OCI-LY1 (cell line): ENCODE data around the gene SCN10A.

ENCODE experiments used
- H2AFZ ChIP-seq: fragments of 200-600 bp; sonication (generic), shearing (Covaris generic); 2 replicates; pipeline ENCODE4 v1.6.0; 2014; ENCODE audit warnings: antibody characterized with exemption, mild to moderate bottlenecking, low read length
- H3F3A ChIP-seq: fragments of 200-600 bp; sonication (generic), shearing (Covaris generic); 2 replicates; pipeline ENCODE4 v1.6.0; 2014; ENCODE audit warnings: mild to moderate bottlenecking, antibody characterized with exemption, low read length, moderate library complexity; ENCODE audit not compliant: insufficient read depth
- H3K27ac ChIP-seq: fragments of 200-600 bp; sonication (generic); 2 replicates; pipeline ENCODE4 v1.5.1; 2014; ENCODE audit warnings: low read length, mixed run types, mild to moderate bottlenecking, low read depth; ENCODE audit not compliant: poor library complexity, severe bottlenecking
- H3K27me3 ChIP-seq: fragments of 200-600 bp; sonication (generic); 2 replicates; pipeline ENCODE4 v1.6.0; 2014; ENCODE audit warnings: antibody characterized with exemption, mild to moderate bottlenecking, low read length, moderate library complexity; ENCODE audit not compliant: insufficient read depth
- H3K36me3 ChIP-seq: fragments of 200-600 bp; sonication (generic); 2 replicates; pipeline ENCODE4 v1.6.1; 2014; ENCODE audit warnings: mild to moderate bottlenecking, antibody characterized with exemption, low read length, moderate library complexity, mixed read lengths; ENCODE audit not compliant: insufficient read depth
- H3K4me1 ChIP-seq: fragments of 200-600 bp; sonication (generic); 2 replicates; pipeline ENCODE4 v1.5.1; 2014; ENCODE audit warnings: mild to moderate bottlenecking, low read length, moderate library complexity; ENCODE audit not compliant: insufficient read depth, severe bottlenecking
- H3K4me2 ChIP-seq: fragments of 200-600 bp; sonication (generic), shearing (Covaris generic); 2 replicates; pipeline ENCODE4 v1.6.1; 2014; ENCODE audit warnings: low read length
- H3K4me3 ChIP-seq: fragments of 200-600 bp; sonication (generic); 2 replicates; pipeline ENCODE4 v1.5.1; 2014; ENCODE audit warnings: low read length, low read depth, mild to moderate bottlenecking, mixed read lengths; ENCODE audit not compliant: poor library complexity, severe bottlenecking
- H3K79me2 ChIP-seq: fragments of 200-600 bp; shearing (Covaris generic); 2 replicates; pipeline ENCODE4 v1.6.1; 2016; ENCODE audit warnings: mixed run types, low read length, mixed read lengths; ENCODE audit not compliant: insufficient read depth
- H3K9ac ChIP-seq: fragments of 200-600 bp; sonication (generic), shearing (Covaris generic); 2 replicates; pipeline ENCODE4 v1.6.1; 2014; ENCODE audit warnings: mild to moderate bottlenecking, low read length, mixed read lengths
- H3K9me2 ChIP-seq: fragments of 200-600 bp; sonication (generic), shearing (Covaris generic); 2 replicates; pipeline ENCODE4 v1.6.1; 2014; ENCODE audit warnings: low read depth, mild to moderate bottlenecking, low read length, mixed read lengths
- H3K9me3 ChIP-seq: fragments of 200-600 bp; shearing (Covaris generic); 2 replicates; pipeline ENCODE4 v1.6.1; 2014; ENCODE audit warnings: low read length, mixed read lengths
- H4K20me1 ChIP-seq: fragments of 200-600 bp; sonication (generic), shearing (Covaris generic); 2 replicates; pipeline ENCODE4 v1.6.0; 2016; ENCODE audit warnings: mild to moderate bottlenecking, low read length; ENCODE audit not compliant: insufficient read depth
- EZH2 ChIP-seq: fragments of 200-600 bp; sonication (generic), shearing (Covaris generic); IDR thresholded peaks from 2 replicates; pipeline ENCODE4 v1.8.0; 2017; ENCODE audit warnings: borderline replicate concordance, mixed run types, mild to moderate bottlenecking, antibody characterized with exemption, low read length, moderate library complexity, mixed read lengths
- TF ChIP-seq, protein P1 (sequence below): fragments of 200-600 bp; sonication (generic), shearing (Covaris generic); IDR thresholded peaks from 2 replicates; pipeline ENCODE4 v1.5.1; 2017; ENCODE audit warnings: mild to moderate bottlenecking, antibody characterized with exemption, low read length, moderate library complexity, mixed read lengths

The SCN10A gene

DNA sequence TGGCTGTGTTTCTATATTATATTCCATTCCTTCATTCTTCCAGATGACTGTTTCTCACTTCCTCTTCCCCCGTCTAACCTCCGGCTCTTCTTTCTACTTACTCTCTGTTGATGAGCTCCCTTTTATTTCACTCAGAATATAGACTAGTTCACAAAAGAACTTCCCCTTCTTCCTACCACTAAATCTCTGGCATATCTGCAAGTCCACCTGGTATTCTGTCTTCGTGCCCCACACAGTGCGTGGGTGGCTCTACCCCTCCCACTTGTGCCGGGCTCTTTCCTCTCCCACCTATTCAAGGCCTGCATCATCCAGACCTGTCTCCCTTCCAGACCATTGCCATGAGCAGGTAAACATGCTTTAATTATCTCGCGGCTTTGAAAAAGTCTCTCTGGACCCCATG, 73.0 kb downstream of the SCN10A start:
- no peaks in the 10 kb centered on the region for H3K4me1 ChIP-seq
- H3K9me3 ChIP-seq, result no peaks in the 10 kb centered on the region
- no peaks in the 10 kb centered on the region for H4K20me1 ChIP-seq
- no peaks in the 10 kb centered on the region for H3K9me2 ChIP-seq
- no peaks in the 10 kb centered on the region for H3F3A ChIP-seq
- no peak overlapping the region for H3K4me3 ChIP-seq
- H3K36me3 ChIP-seq, result no peaks in the 10 kb centered on the region
- TF ChIP-seq EZH2, result no peak
- TF ChIP-seq, protein P1, sequence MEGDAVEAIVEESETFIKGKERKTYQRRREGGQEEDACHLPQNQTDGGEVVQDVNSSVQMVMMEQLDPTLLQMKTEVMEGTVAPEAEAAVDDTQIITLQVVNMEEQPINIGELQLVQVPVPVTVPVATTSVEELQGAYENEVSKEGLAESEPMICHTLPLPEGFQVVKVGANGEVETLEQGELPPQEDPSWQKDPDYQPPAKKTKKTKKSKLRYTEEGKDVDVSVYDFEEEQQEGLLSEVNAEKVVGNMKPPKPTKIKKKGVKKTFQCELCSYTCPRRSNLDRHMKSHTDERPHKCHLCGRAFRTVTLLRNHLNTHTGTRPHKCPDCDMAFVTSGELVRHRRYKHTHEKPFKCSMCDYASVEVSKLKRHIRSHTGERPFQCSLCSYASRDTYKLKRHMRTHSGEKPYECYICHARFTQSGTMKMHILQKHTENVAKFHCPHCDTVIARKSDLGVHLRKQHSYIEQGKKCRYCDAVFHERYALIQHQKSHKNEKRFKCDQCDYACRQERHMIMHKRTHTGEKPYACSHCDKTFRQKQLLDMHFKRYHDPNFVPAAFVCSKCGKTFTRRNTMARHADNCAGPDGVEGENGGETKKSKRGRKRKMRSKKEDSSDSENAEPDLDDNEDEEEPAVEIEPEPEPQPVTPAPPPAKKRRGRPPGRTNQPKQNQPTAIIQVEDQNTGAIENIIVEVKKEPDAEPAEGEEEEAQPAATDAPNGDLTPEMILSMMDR, result no peak
- H3K9ac ChIP-seq, result no peak overlapping the region
- no peak overlapping the region for H2AFZ ChIP-seq
- H3K27me3 ChIP-seq, result no peaks in the 10 kb centered on the region
- H3K79me2 ChIP-seq, result no peaks in the 10 kb centered on the region
- no peak overlapping the region for H3K27ac ChIP-seq
- H3K4me2 ChIP-seq, result no peak overlapping the region

DNA sequence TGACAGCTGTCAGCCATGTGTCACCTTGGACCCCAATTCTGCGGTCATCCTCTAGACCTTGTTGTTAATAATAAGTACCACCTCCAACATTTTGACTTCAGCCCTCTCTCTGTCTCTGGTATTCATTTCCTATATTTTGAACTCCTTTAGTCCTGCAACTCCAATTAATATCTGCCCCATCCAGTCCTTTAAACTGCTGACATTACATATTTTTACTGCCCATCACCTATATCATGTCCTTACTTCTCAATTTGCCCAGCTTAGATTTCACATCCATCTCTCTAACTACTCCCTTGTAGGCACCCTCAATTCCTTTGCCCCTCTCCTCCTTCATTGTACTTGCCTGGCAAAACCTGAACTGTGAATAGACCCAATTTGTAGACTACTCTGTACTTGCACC, 73.5 kb downstream of the SCN10A start:
- no peaks in the 10 kb centered on the region for H3K9me2 ChIP-seq
- H3K27me3 ChIP-seq, result no peaks in the 10 kb centered on the region
- H3K4me3 ChIP-seq, result no peak overlapping the region
- H3K27ac ChIP-seq, result no peak overlapping the region
- no peaks in the 10 kb centered on the region for H3K9me3 ChIP-seq
- no peak overlapping the region for H3K4me2 ChIP-seq
- no peaks in the 10 kb centered on the region for H4K20me1 ChIP-seq
- H3K36me3 ChIP-seq, result no peaks in the 10 kb centered on the region
- H3K9ac ChIP-seq, result no peak overlapping the region
- H3K79me2 ChIP-seq, result no peaks in the 10 kb centered on the region
- H2AFZ ChIP-seq, result no peak overlapping the region
- no peaks in the 10 kb centered on the region for H3F3A ChIP-seq
- no peaks in the 10 kb centered on the region for H3K4me1 ChIP-seq
- no peak for TF ChIP-seq EZH2
- TF ChIP-seq, protein P1, result no peak

DNA sequence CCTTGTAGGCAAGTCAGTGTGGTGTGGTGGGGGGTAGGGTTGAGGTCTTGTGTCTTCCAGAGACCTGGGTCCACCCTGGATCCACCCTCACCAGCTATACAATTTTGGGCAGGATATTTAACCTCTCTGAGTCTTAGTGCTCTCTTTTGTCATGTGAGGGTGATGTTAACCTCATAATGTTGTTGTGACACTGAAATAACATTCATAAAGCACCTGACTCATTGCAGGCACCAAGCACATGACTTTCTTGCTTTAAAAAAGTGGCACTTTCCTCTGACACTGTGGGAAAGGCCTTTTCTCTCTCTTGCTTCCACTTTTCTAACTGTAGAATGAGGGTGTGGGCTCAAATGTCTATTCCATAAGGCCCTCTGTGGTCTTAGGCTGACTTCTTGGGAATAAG, 75.5 kb downstream of the SCN10A start:
- TF ChIP-seq EZH2, result no peak
- TF ChIP-seq, protein P1, result no peak
- H4K20me1 ChIP-seq, result no peaks in the 10 kb centered on the region
- H3K4me1 ChIP-seq, result no peaks in the 10 kb centered on the region
- no peaks in the 10 kb centered on the region for H3K9me3 ChIP-seq
- H3F3A ChIP-seq, result no peaks in the 10 kb centered on the region
- H3K4me2 ChIP-seq, result no peak overlapping the region
- H3K27ac ChIP-seq, result no peak overlapping the region
- H3K9me2 ChIP-seq, result no peaks in the 10 kb centered on the region
- H3K36me3 ChIP-seq, result no peaks in the 10 kb centered on the region
- no peaks in the 10 kb centered on the region for H3K27me3 ChIP-seq
- no peak overlapping the region for H3K4me3 ChIP-seq
- H3K9ac ChIP-seq, result no peak overlapping the region
- no peak overlapping the region for H2AFZ ChIP-seq
- H3K79me2 ChIP-seq, result no peaks in the 10 kb centered on the region
